SK-N-MC (cell line): ENCODE data around the gene LHFPL2.

Source experiments
- DNase-seq: peaks from one replicate; pipeline ENCODE4 v3.0.0-alpha.2; 2011; ENCODE audit warnings: low read depth, low spot score
- H3K27ac ChIP-seq: fragments of 200-600 bp; sonication (generic); 2 replicates; pipeline ENCODE4 v1.5.1; 2016; ENCODE audit warnings: mixed run types
- H3K36me3 ChIP-seq: fragments of 200-600 bp; sonication (generic); 2 replicates; pipeline ENCODE4 v1.6.1; 2017; ENCODE audit warnings: antibody characterized with exemption, low read length, mixed read lengths; ENCODE audit not compliant: insufficient read depth
- H3K4me3 ChIP-seq: fragments of 200-600 bp; sonication (generic); 2 replicates; pipeline ENCODE4 v1.5.1; 2016
- H3K9ac ChIP-seq: fragments of 200-600 bp; sonication (generic); 2 replicates; pipeline ENCODE4 v1.8.0; 2017; ENCODE audit warnings: mixed run types, mixed read lengths; ENCODE audit not compliant: insufficient read length
- H3K9me3 ChIP-seq: fragments of 200-600 bp; sonication (generic); 2 replicates; pipeline ENCODE4 v1.6.1; 2017; ENCODE audit warnings: low read depth, mild to moderate bottlenecking, antibody characterized with exemption, low read length, moderate library complexity, mixed read lengths
- EZH2 ChIP-seq: fragments of 200-600 bp; sonication (generic); IDR thresholded peaks from one replicate; pipeline ENCODE4 v1.6.1; 2017; ENCODE audit warnings: antibody characterized with exemption
- FOXP2 ChIP-seq: optimal IDR thresholded peaks from 2 replicates; pipeline ENCODE3; 2011; ENCODE audit warnings: mild to moderate bottlenecking, moderate library complexity; ENCODE audit not compliant: insufficient read depth; ENCODE audit errors: extremely low read length, control extremely low read depth
- POLR2AphosphoS5 ChIP-seq: IDR thresholded peaks from 2 replicates; pipeline ENCODE4 v1.6.1; 2012; ENCODE audit warnings: mild to moderate bottlenecking, low read depth, low read length, borderline replicate concordance

LHFPL2 gene

DNA sequence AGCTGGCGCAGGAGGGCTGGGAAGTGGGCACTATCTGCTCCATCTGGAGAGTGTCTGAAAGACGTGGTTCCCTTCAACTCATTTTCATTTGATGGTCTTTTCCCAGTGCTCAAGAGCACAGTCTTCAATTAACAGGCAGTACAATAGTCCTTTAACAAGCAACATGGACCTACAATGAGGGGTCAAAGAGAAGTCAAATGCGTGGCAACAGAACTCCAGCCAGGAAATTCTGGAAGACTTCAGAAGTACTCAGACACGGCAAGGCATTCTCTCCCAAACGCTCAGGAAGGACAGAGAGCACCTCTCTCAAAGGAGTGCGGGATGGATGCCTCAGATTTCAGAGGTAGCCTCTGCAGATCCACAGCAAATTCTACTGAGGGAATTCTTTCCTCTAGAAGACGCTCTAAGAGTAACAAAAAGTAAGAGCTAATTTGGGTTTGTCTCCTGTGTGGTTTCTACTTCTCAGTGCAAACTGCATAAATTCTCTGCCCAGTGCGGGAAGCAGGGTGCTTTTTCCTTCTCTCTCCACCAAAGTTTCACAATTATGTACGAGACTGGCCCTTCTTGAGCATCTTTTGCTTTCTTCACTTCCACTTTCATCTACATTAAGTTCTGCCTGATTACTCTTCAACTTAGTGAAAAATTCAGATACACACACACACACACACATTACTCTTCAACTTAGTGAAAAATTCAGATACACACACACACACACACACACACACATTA lies 56.4 kb downstream of the LHFPL2 start:
- DNase-seq = no peak
- H3K36me3 ChIP-seq = no peaks in the 10 kb centered on the region
- no peak overlapping the region for H3K9ac ChIP-seq
- no peak overlapping the region for H3K4me3 ChIP-seq
- TF ChIP-seq FOXP2 (no peak), EZH2 (no peak)
- H3K27ac ChIP-seq = no peak overlapping the region
- H3K9me3 ChIP-seq = no peaks in the 10 kb centered on the region

DNA sequence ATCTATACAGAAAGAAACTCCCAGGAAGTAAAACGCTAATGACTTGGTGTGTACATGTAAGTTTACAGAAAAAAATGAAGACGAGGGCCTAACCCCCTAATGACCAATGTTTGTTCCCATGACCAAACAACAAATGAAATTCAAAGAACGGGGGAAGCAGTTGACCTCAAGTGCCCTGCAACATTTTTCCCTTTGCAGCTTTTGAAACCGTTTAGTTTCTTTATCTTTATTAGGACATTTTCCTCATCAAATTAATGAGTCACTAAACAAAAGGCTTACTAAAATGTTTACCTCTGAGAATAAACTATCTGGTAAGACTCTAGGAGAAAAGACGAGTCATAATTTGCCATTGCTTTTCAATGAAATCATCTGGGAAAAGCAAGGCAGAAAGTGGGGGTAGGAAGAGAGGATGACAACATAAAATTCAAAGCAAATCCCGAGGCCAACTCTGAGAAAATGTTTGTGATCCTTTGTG lies 57.4 kb downstream of the LHFPL2 start:
- no peak overlapping the region for H3K9ac ChIP-seq
- TF ChIP-seq EZH2 (no peak), FOXP2 (no peak), POLR2AphosphoS5 (no peak)
- no peak overlapping the region for H3K27ac ChIP-seq

GRCh38 chr5:78589923-78590322 lies 58.6 kb downstream of the LHFPL2 start:
- Histone ChIP-seq H3K4me3 (no peak overlapping the region), H3K27ac (no peak overlapping the region), H3K9me3 (no peaks in the 10 kb centered on the region), H3K36me3 (no peaks in the 10 kb centered on the region), H3K9ac (no peak overlapping the region)
- DNase-seq = no peak
- TF ChIP-seq FOXP2 = no peak
- TF ChIP-seq POLR2AphosphoS5 = no peak
- TF ChIP-seq EZH2 = no peak

More for the DNA sequence above, 57.4 kb downstream of the LHFPL2 start:
- no peak for DNase-seq
- no peak overlapping the region for H3K4me3 ChIP-seq
- no peaks in the 10 kb centered on the region for H3K36me3 ChIP-seq
- H3K9me3 ChIP-seq = no peaks in the 10 kb centered on the region

DNA sequence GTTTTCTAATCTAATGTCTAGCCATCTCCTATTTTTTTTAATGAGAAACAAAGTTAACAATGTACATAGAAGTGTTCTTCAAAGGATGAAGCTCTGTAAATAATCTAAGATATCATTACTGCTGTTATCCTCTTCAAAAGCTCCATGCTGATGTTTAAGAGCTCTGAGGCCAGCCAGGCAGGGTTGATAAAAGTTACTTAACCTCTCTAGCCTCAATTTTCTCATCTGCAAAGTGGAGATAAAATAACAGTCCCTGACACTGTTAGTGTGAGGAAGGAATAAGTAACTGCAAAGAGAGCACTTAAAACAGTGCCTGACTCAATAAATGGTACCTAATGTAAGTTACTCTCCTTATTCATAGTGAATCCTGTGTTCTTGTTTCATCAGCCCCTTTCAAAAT lies 60.1 kb downstream of the LHFPL2 start:
- Histone ChIP-seq H3K4me3 (no peak overlapping the region), H3K9ac (no peak overlapping the region), H3K36me3 (no peaks in the 10 kb centered on the region), H3K9me3 (no peaks in the 10 kb centered on the region), H3K27ac (no peak overlapping the region)
- TF ChIP-seq FOXP2 (no peak), EZH2 (no peak), POLR2AphosphoS5 (no peak)
- DNase-seq = no peak

- Histone ChIP-seq H3K9me3 (no peaks in the 10 kb centered on the region), H3K4me3 (no peak overlapping the region), H3K27ac (no peak overlapping the region), H3K9ac (no peak overlapping the region), H3K36me3 (no peaks in the 10 kb centered on the region)
- DNase-seq = no peak
- TF ChIP-seq FOXP2 = no peak
- TF ChIP-seq EZH2 = no peak
- no peak for TF ChIP-seq POLR2AphosphoS5
Measured at GRCh38 chr5:78587775-78588291, 60.7 kb downstream of the LHFPL2 start.

- TF ChIP-seq POLR2AphosphoS5 (no peak), EZH2 (no peak), FOXP2 (no peak)
- H3K36me3 ChIP-seq = no peaks in the 10 kb centered on the region
- no peak overlapping the region for H3K27ac ChIP-seq
- DNase-seq = no peak
- H3K4me3 ChIP-seq = no peak overlapping the region
- no peak overlapping the region for H3K9ac ChIP-seq
- H3K9me3 ChIP-seq = no peaks in the 10 kb centered on the region
Measured at GRCh38 chr5:78587081-78587774, 61.3 kb downstream of the LHFPL2 start.

DNA sequence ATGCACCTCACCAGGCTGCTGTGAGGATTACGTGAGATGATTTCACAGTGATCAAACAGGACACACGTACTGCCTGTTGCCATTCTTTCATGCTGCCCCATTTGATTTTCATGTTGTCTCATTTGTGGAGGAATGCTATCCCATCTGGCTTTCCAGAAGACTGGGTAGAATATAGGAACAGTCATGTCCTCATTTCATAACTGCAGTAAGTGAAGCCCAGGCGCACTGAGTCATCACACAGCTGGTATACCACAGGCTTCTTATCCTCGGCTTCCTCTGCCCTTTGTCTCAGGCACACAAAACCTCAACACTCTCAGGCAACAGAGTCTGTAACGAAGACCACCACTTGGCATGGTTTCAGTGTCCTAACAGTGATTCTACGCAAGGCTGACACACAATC lies 62.3 kb downstream of the LHFPL2 start:
- no peaks in the 10 kb centered on the region for H3K9me3 ChIP-seq
- H3K9ac ChIP-seq = no peak overlapping the region
- H3K36me3 ChIP-seq = no peaks in the 10 kb centered on the region
- DNase-seq = no peak
- H3K4me3 ChIP-seq = no peak overlapping the region
- H3K27ac ChIP-seq = no peak overlapping the region
- TF ChIP-seq FOXP2 = no peak
- TF ChIP-seq POLR2AphosphoS5 = no peak
- no peak for TF ChIP-seq EZH2

GRCh38 chr5:78578015-78578414 lies 70.6 kb downstream of the LHFPL2 start:
- H3K36me3 ChIP-seq = no peaks in the 10 kb centered on the region
- no peaks in the 10 kb centered on the region for H3K9me3 ChIP-seq
- no peak for DNase-seq
- no peak overlapping the region for H3K27ac ChIP-seq
- H3K4me3 ChIP-seq = no peak overlapping the region
- TF ChIP-seq EZH2 = no peak
- TF ChIP-seq FOXP2 = no peak
- TF ChIP-seq POLR2AphosphoS5 = no peak
- no peak overlapping the region for H3K9ac ChIP-seq

DNA sequence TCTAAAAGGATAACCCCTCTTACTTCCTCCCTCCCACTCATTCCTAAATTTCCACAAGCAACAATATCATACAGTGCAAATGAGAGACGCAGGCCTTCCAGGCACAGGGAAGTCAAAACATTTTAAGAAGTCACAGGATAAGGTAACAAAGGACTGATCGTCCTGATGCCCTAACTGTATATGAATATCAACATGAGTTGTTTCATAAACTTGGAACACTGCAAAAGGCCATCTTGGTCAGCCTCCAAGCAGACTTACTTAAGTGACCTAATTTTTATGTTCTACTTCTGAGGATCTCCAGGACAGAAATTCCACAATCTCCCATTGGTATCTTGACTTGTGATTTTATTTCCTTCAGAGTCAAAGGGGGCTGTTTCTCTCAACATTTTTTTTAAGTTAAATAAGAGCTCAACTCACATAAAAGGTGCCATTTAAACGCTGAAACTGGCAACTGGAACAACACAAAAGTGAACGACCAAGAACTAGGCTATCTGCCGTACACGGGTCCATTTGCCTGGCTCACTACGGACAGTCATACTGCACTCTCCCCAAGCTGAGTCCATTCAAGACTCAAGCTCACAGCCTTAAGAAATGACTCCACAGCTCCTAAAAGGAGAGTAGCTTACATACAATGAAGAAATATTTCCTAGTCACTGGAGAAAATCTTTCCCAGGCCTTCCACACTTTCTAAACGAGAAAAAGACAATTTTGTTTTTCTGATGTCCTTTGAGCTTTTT lies 71.3 kb downstream of the LHFPL2 start:
- Histone ChIP-seq H3K27ac (no peak overlapping the region), H3K4me3 (no peak overlapping the region), H3K36me3 (no peaks in the 10 kb centered on the region), H3K9me3 (no peaks in the 10 kb centered on the region), H3K9ac (no peak overlapping the region)
- DNase-seq = no peak
- TF ChIP-seq POLR2AphosphoS5 (no peak), EZH2 (no peak), FOXP2 (no peak)
